Fibroblast of lung (primary cell): ENCODE measurements around the gene TUBA1B. TPM values are rescaled to one million over a fixed set of nuclear protein-coding genes. Genes with fewer than 3 reads are reported as not detected.

Experiments used
- DNase-seq, 2 donors: peaks; one replicate each; pipeline versions ENCODE4 v3.0.0 to v3.0.0-alpha.2; 2010; ENCODE audit warnings: low read depth in 2 of 2
- H2AFZ ChIP-seq: 2 replicates; pipeline ENCODE4 v1.5.1; 2012; ENCODE audit warnings: low read length, control low read depth, inconsistent platforms
- H3K27ac ChIP-seq: 2 replicates; pipeline ENCODE4 v1.5.1; 2011; ENCODE audit warnings: low read length, control low read depth; ENCODE audit not compliant: insufficient read depth
- H3K27me3 ChIP-seq: 2 replicates; pipeline ENCODE4 v1.5.1; 2011; ENCODE audit warnings: mild to moderate bottlenecking, low read length; ENCODE audit not compliant: control insufficient read depth, insufficient read depth
- H3K36me3 ChIP-seq: 2 replicates; pipeline ENCODE4 v1.5.1; 2011; ENCODE audit warnings: low read length; ENCODE audit not compliant: control insufficient read depth, insufficient read depth
- H3K4me1 ChIP-seq: 2 replicates; pipeline ENCODE4 v1.5.1; 2011; ENCODE audit warnings: low read length; ENCODE audit not compliant: control insufficient read depth, insufficient read depth; ENCODE audit errors: extremely low read depth
- H3K4me2 ChIP-seq: 2 replicates; pipeline ENCODE4 v1.5.1; 2011; ENCODE audit warnings: low read length, control low read depth; ENCODE audit not compliant: insufficient read depth; ENCODE audit errors: extremely low read depth
- H3K4me3 ChIP-seq, 4 experiments: fragments of 200-600 bp in 1 of 4; sonication (generic) in 1 of 4; replicated peaks in 1 of 4; 2 replicates each; pipeline ENCODE4 v1.5.1; 2011 to 2016; ENCODE audit warnings: low read length in 4 of 4, low read depth in 3 of 4, mild to moderate bottlenecking in 3 of 4, control low read depth in 2 of 4, inconsistent platforms in 1 of 4, mixed read lengths in 1 of 4; ENCODE audit not compliant: insufficient read depth in 1 of 4; ENCODE audit errors: control extremely low read depth in 1 of 4
- H3K79me2 ChIP-seq: 2 replicates; pipeline ENCODE4 v1.5.1; 2012; ENCODE audit warnings: mild to moderate bottlenecking, low read length, inconsistent platforms; ENCODE audit not compliant: control insufficient read depth, insufficient read depth
- H3K9ac ChIP-seq: 2 replicates; pipeline ENCODE4 v1.5.1; 2011; ENCODE audit warnings: mild to moderate bottlenecking, low read length, control low read depth; ENCODE audit not compliant: insufficient read depth
- H3K9me3 ChIP-seq: 2 replicates; pipeline ENCODE4 v1.5.1; 2012; ENCODE audit warnings: low read depth, low read length; ENCODE audit not compliant: control insufficient read depth, insufficient read depth
- H4K20me1 ChIP-seq: 2 replicates; pipeline ENCODE4 v1.5.1; 2011; ENCODE audit warnings: low read length; ENCODE audit not compliant: control insufficient read depth, insufficient read depth; ENCODE audit errors: extremely low read depth
- CTCF ChIP-seq, 2 donors: IDR thresholded peaks in 1 of 2; conservative IDR thresholded peaks in 1 of 2; 1 replicate in 1 of 2; 2 replicates in 1 of 2; pipeline ENCODE4 v1.5.1; 2011 to 2012; ENCODE audit warnings: low read length in 2 of 2, control low read depth in 1 of 2, inconsistent platforms in 1 of 2, low read depth in 1 of 2, mild to moderate bottlenecking in 1 of 2
- EZH2 ChIP-seq: IDR thresholded peaks from 2 replicates; pipeline ENCODE4 v1.5.1; 2012; ENCODE audit warnings: low read length, control low read depth, mild to moderate bottlenecking; ENCODE audit errors: missing control alignments
- polyA plus RNA-seq, 2 donors: library from polyadenylated mRNA; depleted of rRNA in 1 of 2; stranded (reverse) in 1 of 2; unstranded in 1 of 2; fragments of >200 nt; gene quantifications; 2 replicates each; pipeline ENCODE4 v1.2.1, GENCODE V29; 2011 to 2012; ENCODE audit warnings: missing spikeins in 1 of 2
- total RNA-seq: library from RNA; depleted of rRNA; stranded (reverse); fragments of >200 nt; gene quantifications from 2 replicates; pipeline ENCODE4 v1.2.1, GENCODE V29; 2014

The TUBA1B gene
- total and polyA plus RNA-seq, 2 donors (not counting 1 experiment from before 2014, with no cell fraction given) = 1,258 to 3,083 TPM

- Histone ChIP-seq H3K27me3 (peaks cover 3% of the 10 kb centered on the region), H3K4me2 (no peak overlapping the region), H2AFZ (no peak overlapping the region), H3K36me3 (no peaks in the 10 kb centered on the region), H3K4me3 (no peak overlapping the region), H3K4me1 (no peaks in the 10 kb centered on the region), H3K9me3 (no peaks in the 10 kb centered on the region), H4K20me1 (no peaks in the 10 kb centered on the region), H3K79me2 (no peaks in the 10 kb centered on the region), H3K27ac (no peak overlapping the region), H3K9ac (no peak overlapping the region)
- TF ChIP-seq CTCF (conservative IDR thresholded peaks at IDR 0.05 in 1 of 2, IDR thresholded peaks at IDR 0.05 in 1 of 2; ENCODE audit: low read depth in 1 of 2, low read length in 2 of 2) (no peak), EZH2 (no peak)
- DNase-seq = no peak
These were observed 51.4 kb downstream of the TUBA1B start for GRCh38 chr12:49079793-49080192.

Other genes starting within 250 kb of the TUBA1B start
- 10.0 and 12.6 TPM in 2 replicates for gene FKBP11, start 205.9 kb downstream of the TUBA1B start, total RNA-seq
- 20.8 and 48.8 TPM in 2 replicates for gene FKBP11, start 205.9 kb downstream of the TUBA1B start, polyA plus RNA-seq
- gene ARF3, start 173.9 kb downstream of the TUBA1B start, total RNA-seq = 24.7 and 28.1 TPM in 2 replicates
- gene ARF3, start 173.9 kb downstream of the TUBA1B start, polyA plus RNA-seq = 182 and 220 TPM in 2 replicates
- under 0.01 TPM in 1 of 2 replicates, not detected in the other for gene WNT10B, start 159.7 kb downstream of the TUBA1B start, total RNA-seq
- 0.05 and 0.11 TPM in 2 replicates for gene WNT10B, start 159.7 kb downstream of the TUBA1B start, polyA plus RNA-seq
- not detected in 2 replicates for gene WNT1, start 153.1 kb downstream of the TUBA1B start, total RNA-seq
- not detected in 2 replicates for gene WNT1, start 153.1 kb downstream of the TUBA1B start, polyA plus RNA-seq
- gene DDN, start 132.0 kb downstream of the TUBA1B start, total RNA-seq = under 0.01 TPM in 2 replicates
- 0.05 and 0.09 TPM in 2 replicates for gene DDN, start 132.0 kb downstream of the TUBA1B start, polyA plus RNA-seq
- gene PRKAG1, start 112.6 kb downstream of the TUBA1B start, total RNA-seq = 65.2 and 76.5 TPM in 2 replicates
- gene PRKAG1, start 112.6 kb downstream of the TUBA1B start, polyA plus RNA-seq = 107 and 110 TPM in 2 replicates
- 21.1 and 33.0 TPM in 2 replicates for gene KMT2D, start 70.6 kb downstream of the TUBA1B start, total RNA-seq
- gene KMT2D, start 70.6 kb downstream of the TUBA1B start, polyA plus RNA-seq = 7.3 and 10.0 TPM in 2 replicates
- gene RHEBL1, start 61.4 kb downstream of the TUBA1B start, total RNA-seq = 0.33 and 0.51 TPM in 2 replicates
- gene RHEBL1, start 61.4 kb downstream of the TUBA1B start, polyA plus RNA-seq = 0.28 and 0.41 TPM in 2 replicates
- gene DHH, start 36.6 kb downstream of the TUBA1B start, total RNA-seq = under 0.01 TPM in 2 replicates
- 0.01 TPM in 2 replicates for gene DHH, start 36.6 kb downstream of the TUBA1B start, polyA plus RNA-seq
- 53.2 and 54.2 TPM in 2 replicates for gene LMBR1L, start 20.5 kb downstream of the TUBA1B start, total RNA-seq
- gene LMBR1L, start 20.5 kb downstream of the TUBA1B start, polyA plus RNA-seq = 28.0 and 30.9 TPM in 2 replicates
- 772 and 888 TPM in 2 replicates for gene TUBA1A, start 57.7 kb upstream of the TUBA1B start, total RNA-seq
- gene TUBA1A, start 57.7 kb upstream of the TUBA1B start, polyA plus RNA-seq = 2,642 and 3,496 TPM in 2 replicates
- gene TUBA1C, start 133.7 kb upstream of the TUBA1B start, total RNA-seq = 121 and 164 TPM in 2 replicates
- gene TUBA1C, start 133.7 kb upstream of the TUBA1B start, polyA plus RNA-seq = 1,111 and 2,663 TPM in 2 replicates
- 0.26 and 0.50 TPM in 2 replicates for gene PRPH, start 163.8 kb upstream of the TUBA1B start, total RNA-seq
- 0.06 and 0.49 TPM in 2 replicates for gene PRPH, start 163.8 kb upstream of the TUBA1B start, polyA plus RNA-seq
- 0.51 and 6.3 TPM in 2 replicates for gene TROAP, start 191.9 kb upstream of the TUBA1B start, total RNA-seq
- gene TROAP, start 191.9 kb upstream of the TUBA1B start, polyA plus RNA-seq = 4.8 and 22.4 TPM in 2 replicates
- 0.17 TPM in 1 of 2 replicates, not detected in the other for gene C1QL4, start 205.8 kb upstream of the TUBA1B start, total RNA-seq
- gene C1QL4, start 205.8 kb upstream of the TUBA1B start, polyA plus RNA-seq = 0.10 TPM in 1 of 2 replicates, not detected in the other
- 4.6 and 4.8 TPM in 2 replicates for gene DNAJC22, start 215.5 kb upstream of the TUBA1B start, total RNA-seq
- 2.4 and 5.7 TPM in 2 replicates for gene DNAJC22, start 215.5 kb upstream of the TUBA1B start, polyA plus RNA-seq
- 14.1 and 22.1 TPM in 2 replicates for gene SPATS2, start 236.1 kb upstream of the TUBA1B start, total RNA-seq
- gene SPATS2, start 236.1 kb upstream of the TUBA1B start, polyA plus RNA-seq = 33.2 and 43.6 TPM in 2 replicates